COLO668 (cell line): ENCODE results near the gene GLYATL1B.
"Not testable (repeated sequence)": the region's sequence is repeated elsewhere in the genome, so short reads cannot be mapped to it uniquely, and the experiment has no call there.

Experiments
- DNase-seq: peaks from one replicate; lab custom pipeline; 2025; ENCODE audit not compliant: unreplicated experiment; lab: John Stamatoyannopoulos, UW

Gene GLYATL1B, protein sequence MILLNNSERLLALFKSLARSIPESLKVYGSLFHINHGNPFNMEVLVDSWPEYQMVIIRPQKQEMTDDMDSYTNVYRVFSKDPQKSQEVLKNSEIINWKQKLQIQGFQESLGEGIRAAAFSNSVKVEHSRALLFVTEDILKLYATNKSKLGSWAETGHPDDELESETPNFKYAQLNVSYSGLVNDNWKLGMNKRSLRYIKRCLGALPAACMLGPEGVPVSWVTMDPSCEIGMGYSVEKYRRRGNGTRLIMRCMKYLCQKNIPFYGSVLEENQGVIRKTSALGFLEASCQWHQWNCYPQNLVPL

DNA sequence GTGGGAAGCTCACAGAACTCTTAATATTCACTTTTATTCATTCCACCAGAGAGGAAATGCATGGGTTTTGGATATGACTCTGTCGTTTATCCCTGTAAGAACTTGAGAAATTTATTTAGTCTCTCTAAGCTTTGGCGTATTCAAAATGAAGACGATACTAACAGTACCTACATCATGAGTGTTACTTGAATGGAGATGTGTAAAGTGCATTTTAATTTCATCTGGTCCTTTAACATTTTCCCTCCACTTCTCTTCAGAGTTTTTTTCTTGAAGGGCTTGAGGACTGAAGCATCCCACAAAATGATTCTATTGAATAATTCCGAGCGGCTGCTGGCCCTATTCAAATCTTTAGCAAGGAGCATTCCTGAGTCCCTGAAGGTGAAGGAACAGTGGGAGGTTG lies at the start of gene GLYATL1B:
Gene GLYATL1B, plus strand, starts transcription at position 301 of the 400 bp plus-strand sequence. Its CDS starts 0 bp downstream, at position 301.
- not testable (repeated sequence) for DNase-seq

- not testable (repeated sequence) for DNase-seq
Measured at GRCh38 chr11:59036542-59036941, 49.6 kb upstream of the GLYATL1B start.

GRCh38 chr11:59037434-59037833 lies 48.7 kb upstream of the GLYATL1B start:
- peak; percentile 33 for DNase-seq

DNA sequence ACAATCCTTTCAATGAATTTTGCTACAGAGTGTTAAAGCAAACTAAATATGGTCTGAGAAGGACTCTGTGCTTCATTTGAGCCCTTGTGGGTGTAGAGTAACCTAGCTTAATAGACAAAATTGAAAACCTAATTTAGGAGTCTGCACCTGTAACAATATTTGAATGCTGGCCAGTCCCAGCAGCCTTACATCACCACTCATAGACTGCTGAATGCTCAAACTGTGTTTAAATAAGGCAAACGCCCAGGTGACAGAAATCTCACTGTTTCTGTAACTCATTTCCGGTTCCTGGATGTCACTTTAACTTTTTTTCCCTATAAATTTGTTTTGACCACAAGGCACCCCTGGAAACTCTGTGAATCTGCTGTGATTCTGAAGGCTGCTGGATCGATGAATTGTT lies 45.5 kb upstream of the GLYATL1B start:
- DNase-seq = peak; percentile 43

- DNase-seq = not testable (repeated sequence)
Measured at GRCh38 chr11:59051383-59051782, 34.7 kb upstream of the GLYATL1B start.

- not testable (repeated sequence) for DNase-seq
Measured at GRCh38 chr11:59052355-59052754, 33.8 kb upstream of the GLYATL1B start.

GRCh38 chr11:59053387-59053786 lies 32.7 kb upstream of the GLYATL1B start:
- DNase-seq = peak; percentile 66

DNA sequence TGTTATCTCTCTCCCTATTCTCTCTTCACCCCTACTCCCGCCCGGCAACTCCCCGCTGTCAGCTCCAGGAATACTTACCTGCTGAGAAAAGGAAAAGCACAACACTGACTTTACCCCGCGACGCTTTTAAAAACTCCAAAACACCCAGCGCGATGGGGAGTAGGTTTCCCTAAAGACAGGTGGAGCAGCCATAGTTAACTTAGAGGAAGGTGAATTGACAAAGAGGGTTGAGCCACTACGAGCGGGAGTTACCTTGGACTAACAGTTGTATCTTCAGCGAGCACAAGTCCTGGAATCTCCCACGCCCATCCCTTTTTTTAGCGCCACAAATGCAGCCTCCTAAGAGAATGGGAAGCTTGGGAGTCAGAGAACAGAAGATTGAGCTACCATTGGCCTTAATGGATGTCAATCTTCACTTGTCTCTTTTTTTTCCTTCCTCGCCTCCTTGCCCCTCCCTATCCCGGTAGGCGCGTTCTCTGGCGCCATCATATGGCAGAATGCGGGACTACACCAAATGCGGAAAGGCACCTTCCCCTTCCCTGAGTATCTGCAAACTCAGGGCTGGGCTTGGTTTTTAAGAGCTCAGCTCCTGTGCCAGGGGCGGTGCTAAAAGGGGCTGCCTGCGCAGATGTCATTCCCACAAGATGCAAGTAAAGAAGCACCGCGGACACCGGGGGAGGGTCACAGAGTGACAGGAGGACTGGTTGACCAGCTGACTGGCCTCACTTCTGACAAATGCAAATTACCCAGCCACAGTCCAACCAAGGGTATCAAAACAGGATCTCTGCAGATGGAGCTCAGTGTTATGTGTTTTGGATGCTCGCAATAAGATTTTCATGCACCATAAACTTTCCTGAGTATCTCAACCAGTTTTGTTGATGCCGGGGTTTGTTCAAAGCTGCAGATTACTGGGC lies 27.7 kb upstream of the GLYATL1B start:
- DNase-seq = peak; percentile 77

DNA sequence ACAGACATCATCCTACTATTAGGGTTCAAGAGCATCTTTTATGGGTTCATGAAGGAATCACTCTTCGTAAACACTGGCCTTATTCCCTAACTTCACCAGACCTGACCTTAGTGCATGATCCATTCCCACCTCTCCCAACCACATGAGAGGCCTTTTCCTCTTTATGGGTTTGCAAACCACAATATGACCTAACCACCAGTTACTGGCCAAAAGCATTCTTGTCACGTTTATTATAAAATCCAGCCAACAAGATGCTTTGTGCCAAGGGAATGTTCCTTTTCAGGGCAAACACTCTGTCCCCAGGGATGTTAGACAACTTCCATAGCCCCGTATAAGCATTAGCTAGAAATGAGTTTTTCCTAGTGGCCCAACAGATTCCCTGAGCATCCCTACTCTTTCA lies 26.0 kb upstream of the GLYATL1B start:
- not testable (repeated sequence) for DNase-seq

DNA sequence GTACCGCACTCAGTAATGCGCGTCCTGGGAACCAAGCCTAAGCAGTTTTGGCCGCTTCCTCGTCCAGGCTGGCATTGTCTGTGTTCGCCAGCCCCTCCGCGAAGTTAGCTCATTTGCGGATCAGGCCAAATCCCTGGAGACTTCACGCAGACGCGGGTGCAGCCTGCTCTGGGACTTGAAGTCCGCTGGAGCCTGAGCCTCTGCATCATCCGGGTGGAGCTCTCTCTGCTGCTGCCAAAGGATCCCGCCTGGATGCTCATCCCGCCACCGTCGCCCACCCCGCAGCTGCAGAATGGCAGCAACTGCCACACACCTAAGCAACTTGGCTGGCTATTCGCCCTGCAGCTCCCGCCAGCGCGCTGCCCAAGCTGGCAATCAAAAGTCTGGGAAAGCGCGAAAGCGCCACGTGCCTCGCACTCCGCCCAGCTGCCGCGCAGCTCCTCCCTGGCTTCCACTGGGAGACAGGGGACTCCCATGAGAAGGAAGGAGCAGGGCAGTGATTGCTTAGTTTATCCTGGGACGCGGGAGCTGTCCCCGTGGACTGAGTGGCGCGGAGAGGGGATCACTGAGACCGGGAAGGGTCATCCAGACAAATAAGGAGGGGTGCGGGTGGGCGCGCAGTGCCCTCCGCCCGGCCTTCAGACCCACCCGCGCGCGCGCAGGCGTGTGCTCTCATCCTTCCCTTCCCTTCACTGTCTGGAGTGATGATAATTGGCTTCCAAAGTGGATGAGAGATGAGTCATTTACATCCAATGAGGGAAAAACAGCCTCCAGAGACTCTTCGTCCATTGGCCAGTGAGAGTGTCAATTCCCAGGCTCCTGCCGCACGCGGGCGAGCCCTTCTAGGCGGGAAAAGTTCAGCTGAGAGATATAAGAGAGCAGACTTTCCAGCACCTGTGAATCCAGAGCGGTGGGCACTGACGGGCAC lies 23.2 kb upstream of the GLYATL1B start:
- DNase-seq = no peak

GRCh38 chr11:59063996-59064727 lies 21.9 kb upstream of the GLYATL1B start:
- DNase-seq = not testable (repeated sequence)

GRCh38 chr11:59069087-59069486 lies 17.0 kb upstream of the GLYATL1B start:
- DNase-seq = no peak

DNA sequence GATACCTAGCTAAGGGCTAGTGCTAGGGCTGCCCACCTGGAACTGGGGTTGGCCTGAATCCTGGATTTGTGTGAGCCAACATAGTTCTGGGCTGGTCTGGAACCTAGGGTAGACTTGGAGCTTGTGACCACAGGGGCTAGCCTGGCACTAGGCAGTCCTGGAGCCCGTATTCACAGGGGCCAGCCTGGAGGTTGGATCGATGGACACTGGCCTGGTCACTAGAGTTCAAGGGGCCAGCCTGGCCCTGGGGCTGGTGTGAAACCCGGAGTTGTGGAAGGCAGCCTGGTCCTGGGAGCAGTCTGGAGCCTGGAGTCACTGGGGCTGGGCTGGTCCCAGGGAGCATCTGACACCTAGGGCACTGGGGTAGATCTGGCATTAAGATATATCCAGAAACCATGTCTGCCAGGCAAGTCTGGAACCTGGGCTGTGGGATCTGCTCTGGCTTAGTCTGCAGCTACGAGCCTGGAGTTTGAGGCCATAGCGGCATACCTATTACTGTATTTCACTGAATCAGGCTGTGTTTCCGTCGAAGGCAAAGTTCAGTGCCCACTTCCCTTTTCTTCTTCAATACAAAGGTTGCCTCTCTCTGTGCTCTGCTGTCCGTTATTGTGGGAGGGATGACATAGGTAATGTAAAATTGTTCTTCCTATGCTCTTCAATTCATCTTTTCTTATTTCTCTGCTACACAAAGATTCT lies 9.1 kb upstream of the GLYATL1B start:
- no peak for DNase-seq

GRCh38 chr11:59078435-59078834 lies 7.7 kb upstream of the GLYATL1B start:
- DNase-seq = no peak

GRCh38 chr11:59079086-59079485 lies 7.0 kb upstream of the GLYATL1B start:
- no peak for DNase-seq

DNA sequence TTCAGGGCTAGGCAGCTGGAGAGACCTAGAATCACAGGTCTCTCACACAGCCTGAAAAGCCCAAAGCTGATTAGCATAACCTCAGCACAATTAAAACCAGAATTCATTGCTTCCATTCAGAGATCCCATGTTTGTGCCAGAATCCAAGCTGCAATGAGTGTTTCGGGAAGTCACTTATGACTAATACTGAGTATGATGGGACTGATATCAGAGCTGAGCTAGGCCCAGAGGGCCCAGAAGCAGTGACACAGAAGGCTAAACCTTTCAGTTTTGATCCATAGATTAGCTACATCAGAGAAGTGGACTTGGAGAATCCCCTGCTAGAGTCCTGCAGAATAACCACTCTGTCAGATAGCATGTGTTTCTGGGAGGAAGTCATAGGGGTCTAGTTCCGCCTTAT lies 5.7 kb upstream of the GLYATL1B start:
- not testable (repeated sequence) for DNase-seq

DNA sequence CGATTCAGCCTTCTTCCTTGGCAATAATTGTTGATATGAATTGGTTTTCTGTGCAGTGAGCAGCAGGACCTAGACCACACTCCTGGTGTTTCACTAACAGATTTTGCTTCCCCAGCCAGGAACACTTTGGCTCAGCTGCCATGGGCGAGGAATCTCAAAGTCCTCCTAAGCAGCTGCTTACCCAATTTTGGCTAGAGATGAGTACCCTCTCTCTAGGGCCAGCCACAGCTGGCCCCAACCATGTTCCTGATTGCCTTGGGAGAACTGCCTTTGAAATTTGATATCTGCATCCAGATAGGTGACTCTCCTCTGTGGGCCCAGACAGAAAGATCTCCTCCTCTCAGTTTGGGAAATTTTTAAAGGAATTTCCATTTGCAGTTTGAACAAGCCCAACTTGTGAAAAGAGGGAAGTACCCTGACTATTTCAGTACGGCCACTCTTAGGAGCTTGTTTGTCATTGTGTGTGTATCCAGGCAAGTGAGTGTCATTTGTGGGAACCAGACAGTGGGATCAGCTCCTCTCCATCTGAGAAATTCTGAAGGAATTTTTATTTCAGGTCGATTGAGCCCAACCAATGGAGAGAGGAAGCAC lies 4.6 kb upstream of the GLYATL1B start:
- DNase-seq = not testable (repeated sequence)

GRCh38 chr11:59088162-59088561 lies 2.1 kb downstream of the GLYATL1B start:
- no peak for DNase-seq

GRCh38 chr11:59093576-59093975 lies 7.5 kb downstream of the GLYATL1B start:
- DNase-seq = not testable (repeated sequence)
